WERI-Rb-1 (cell line): ENCODE data around the gene MYO5A.
"Not testable (repeated sequence)": the region's sequence is repeated elsewhere in the genome, so short reads cannot be mapped to it uniquely, and the experiment has no call there.

Source experiments
- DNase-seq: peaks from one replicate; pipeline ENCODE4 v3.0.0-alpha.2; 2020
- H3K27ac ChIP-seq: fragments of 250-450 bp; sonication (Bioruptor Pico); 2 replicates; pipeline ENCODE4 v1.5.1; 2020; ENCODE audit warnings: mild to moderate bottlenecking, moderate library complexity
- H3K27me3 ChIP-seq: fragments of 250-450 bp; sonication (Bioruptor Pico); 2 replicates; pipeline ENCODE4 v1.5.1; 2021; ENCODE audit warnings: mild to moderate bottlenecking, low read depth, moderate library complexity; ENCODE audit not compliant: insufficient read depth, severe bottlenecking
- H3K36me3 ChIP-seq: fragments of 250-450 bp; sonication (Bioruptor Pico); 2 replicates; pipeline ENCODE4 v1.5.1; 2020; ENCODE audit warnings: mild to moderate bottlenecking, moderate library complexity
- H3K4me3 ChIP-seq: 2 replicates; pipeline ENCODE4 v1.5.1; 2011; ENCODE audit warnings: low read depth, mild to moderate bottlenecking, control low read depth, low read length
- H3K9me3 ChIP-seq: fragments of 250-450 bp; sonication (Bioruptor Pico); 2 replicates; pipeline ENCODE4 v1.5.1; 2021; ENCODE audit warnings: mild to moderate bottlenecking, moderate library complexity; ENCODE audit not compliant: severe bottlenecking
- TF ChIP-seq, protein P1 (sequence below): IDR thresholded peaks from 2 replicates; pipeline ENCODE4 v1.5.1; 2011; ENCODE audit warnings: low read depth, mild to moderate bottlenecking, control low read depth, inconsistent platforms, low read length

MYO5A gene

DNA sequence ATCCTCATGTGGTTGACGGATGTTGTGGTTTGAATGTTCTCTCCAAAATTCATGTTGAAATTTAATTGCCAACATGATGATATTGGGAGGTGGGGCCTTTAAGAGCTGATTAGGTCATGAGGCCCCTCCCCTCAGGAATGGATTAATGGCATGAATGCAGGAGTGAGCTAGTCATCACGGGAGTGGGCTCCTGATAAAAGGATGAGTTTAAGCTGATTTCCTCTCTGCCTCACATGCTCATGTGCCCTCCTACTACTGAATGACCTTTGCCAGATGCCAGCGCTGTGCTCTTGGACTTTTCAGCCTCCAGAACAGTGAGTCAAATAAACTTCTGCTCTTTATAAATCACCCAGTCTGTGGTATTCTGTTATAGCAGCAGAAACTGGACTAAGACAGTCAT is 111.2 kb downstream of the MYO5A start:
- Histone ChIP-seq H3K36me3 (no peaks in the 10 kb centered on the region; the same call in 1 of the 2 replicates), H3K27me3 (no peaks in the 10 kb centered on the region), H3K9me3 (no peaks in the 10 kb centered on the region), H3K4me3 (no peak overlapping the region), H3K27ac (no peak overlapping the region)
- DNase-seq = no peak
- TF ChIP-seq, protein P1, sequence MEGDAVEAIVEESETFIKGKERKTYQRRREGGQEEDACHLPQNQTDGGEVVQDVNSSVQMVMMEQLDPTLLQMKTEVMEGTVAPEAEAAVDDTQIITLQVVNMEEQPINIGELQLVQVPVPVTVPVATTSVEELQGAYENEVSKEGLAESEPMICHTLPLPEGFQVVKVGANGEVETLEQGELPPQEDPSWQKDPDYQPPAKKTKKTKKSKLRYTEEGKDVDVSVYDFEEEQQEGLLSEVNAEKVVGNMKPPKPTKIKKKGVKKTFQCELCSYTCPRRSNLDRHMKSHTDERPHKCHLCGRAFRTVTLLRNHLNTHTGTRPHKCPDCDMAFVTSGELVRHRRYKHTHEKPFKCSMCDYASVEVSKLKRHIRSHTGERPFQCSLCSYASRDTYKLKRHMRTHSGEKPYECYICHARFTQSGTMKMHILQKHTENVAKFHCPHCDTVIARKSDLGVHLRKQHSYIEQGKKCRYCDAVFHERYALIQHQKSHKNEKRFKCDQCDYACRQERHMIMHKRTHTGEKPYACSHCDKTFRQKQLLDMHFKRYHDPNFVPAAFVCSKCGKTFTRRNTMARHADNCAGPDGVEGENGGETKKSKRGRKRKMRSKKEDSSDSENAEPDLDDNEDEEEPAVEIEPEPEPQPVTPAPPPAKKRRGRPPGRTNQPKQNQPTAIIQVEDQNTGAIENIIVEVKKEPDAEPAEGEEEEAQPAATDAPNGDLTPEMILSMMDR = no peak

DNA sequence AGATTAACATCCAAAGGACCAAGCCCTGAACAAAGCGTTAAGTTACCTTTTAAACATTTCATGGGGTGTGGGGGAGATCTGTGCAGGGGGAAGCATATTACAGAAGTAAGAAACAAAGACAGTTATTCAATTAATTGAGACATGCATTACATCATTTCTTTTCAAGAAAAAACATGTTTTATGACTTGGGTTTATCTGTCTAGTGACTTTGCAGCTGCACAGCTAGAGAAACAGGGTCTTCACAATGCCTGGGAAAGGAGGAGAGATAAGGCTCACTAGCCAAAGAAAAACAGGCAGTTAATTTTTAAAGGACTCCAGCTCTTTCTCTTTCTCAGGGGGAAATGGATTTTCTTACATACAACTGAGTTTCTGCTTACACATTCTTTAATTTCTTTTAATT is 112.1 kb downstream of the MYO5A start:
- H3K36me3 ChIP-seq, H3K27ac ChIP-seq, H3K27me3 ChIP-seq, DNase-seq, H3K4me3 ChIP-seq, H3K9me3 ChIP-seq: not testable (repeated sequence)

DNA sequence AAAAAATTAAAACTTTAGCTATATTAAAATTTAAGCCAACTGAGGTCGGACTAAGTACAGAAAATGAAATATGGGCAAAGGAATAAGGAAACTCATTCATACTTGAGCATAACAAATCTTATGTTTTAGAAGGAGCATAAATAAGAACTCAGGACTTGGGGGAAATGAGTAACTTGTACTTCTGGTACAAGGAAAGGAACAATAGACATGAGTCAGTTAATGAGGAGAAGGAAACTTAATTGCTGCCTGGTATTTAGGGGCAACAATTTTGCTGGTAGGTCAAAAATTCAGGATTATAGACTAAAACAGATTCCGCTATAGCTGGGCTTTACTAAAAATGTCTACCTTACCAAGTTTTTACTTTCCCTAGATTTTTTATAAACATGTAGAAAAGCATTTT is 113.1 kb downstream of the MYO5A start:
- H3K27ac ChIP-seq = no peak overlapping the region
- H3K36me3 ChIP-seq = no peaks in the 10 kb centered on the region; the same call in 1 of the 2 replicates
- H3K9me3 ChIP-seq = no peaks in the 10 kb centered on the region
- TF ChIP-seq, protein P1 = no peak
- no peak overlapping the region for H3K4me3 ChIP-seq
- DNase-seq = no peak
- no peaks in the 10 kb centered on the region for H3K27me3 ChIP-seq

DNA sequence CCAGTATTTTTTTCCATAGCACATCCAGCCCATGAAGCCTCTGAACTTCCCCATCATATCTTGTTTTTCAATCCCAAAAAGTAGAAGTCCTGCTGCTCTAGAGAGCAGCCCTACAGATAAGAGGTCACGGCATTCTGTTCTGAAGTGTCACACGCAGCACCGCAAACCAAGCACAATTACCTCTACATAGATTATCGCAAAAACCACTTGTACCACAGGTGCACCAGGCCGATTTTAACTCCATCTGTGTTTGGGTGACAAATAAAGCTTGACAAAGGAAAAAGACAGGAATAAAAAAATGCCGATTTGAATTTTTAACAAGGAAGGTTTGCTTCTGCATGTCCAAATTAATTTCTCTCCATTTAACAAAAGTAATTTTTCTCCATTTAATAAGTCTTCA is 113.7 kb downstream of the MYO5A start:
- no peak overlapping the region for H3K4me3 ChIP-seq
- H3K9me3 ChIP-seq = no peaks in the 10 kb centered on the region
- no peak overlapping the region for H3K27ac ChIP-seq
- H3K27me3 ChIP-seq = no peaks in the 10 kb centered on the region
- TF ChIP-seq, protein P1 = no peak
- DNase-seq = no peak
- no peaks in the 10 kb centered on the region; the same call in 1 of the 2 replicates for H3K36me3 ChIP-seq

DNA sequence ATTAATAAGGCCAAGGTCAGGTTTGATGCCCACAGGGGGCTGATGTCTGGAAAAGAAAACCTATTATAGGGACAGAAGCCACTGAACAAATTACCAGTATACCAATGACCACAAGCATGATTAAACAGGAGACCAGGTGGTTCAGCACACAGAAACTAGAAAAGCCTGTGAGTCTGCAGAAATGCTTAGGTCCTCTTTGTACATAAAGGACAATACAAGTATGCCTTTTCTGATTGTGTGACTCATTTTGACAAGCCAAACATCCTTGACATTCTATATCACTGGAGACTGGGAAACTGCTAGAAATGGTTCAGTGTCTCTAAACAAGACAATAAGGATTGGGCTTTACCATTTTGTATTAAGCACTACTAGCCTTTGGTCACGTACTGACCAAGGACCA is 119.9 kb downstream of the MYO5A start:
- no peaks in the 10 kb centered on the region for H3K9me3 ChIP-seq
- DNase-seq = no peak
- no peaks in the 10 kb centered on the region for H3K36me3 ChIP-seq
- H3K27me3 ChIP-seq = no peaks in the 10 kb centered on the region
- no peak overlapping the region for H3K27ac ChIP-seq
- TF ChIP-seq, protein P1 = no peak
- no peak overlapping the region for H3K4me3 ChIP-seq

DNA sequence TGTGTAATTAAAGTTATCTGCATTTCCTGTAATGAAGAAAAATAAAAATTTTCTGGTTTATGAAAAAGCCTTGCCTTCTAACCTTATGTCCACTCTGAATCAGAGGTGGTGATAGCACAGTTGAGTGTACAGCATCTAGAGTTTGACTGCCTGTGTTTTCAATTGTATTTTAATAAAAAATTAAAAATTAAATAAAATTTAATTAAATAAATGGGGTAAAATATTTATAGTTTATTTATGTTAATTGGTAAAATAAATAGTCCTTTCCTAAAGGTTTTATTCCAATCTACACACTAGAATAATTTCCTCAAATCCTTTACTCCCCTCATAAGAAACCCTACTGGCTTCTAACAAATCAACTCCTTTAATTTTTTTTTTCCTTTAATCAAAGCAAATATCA is 121.3 kb downstream of the MYO5A start:
- TF ChIP-seq, protein P1 = no peak
- H3K4me3 ChIP-seq = no peak overlapping the region
- no peaks in the 10 kb centered on the region for H3K27me3 ChIP-seq
- no peak for DNase-seq
- H3K9me3 ChIP-seq = no peaks in the 10 kb centered on the region
- H3K36me3 ChIP-seq = no peaks in the 10 kb centered on the region
- H3K27ac ChIP-seq = no peak overlapping the region
